SIG-M5 (cell line): ENCODE data around the gene ADAMTS13.
"Not testable (repeated sequence)": the region's sequence is repeated elsewhere in the genome, so short reads cannot be mapped to it uniquely, and the experiment has no call there.

Experiments used
- DNase-seq: peaks from one replicate; lab custom pipeline; 2025; lab: John Stamatoyannopoulos, UW

ADAMTS13 gene

GRCh38 chr9:133421615-133422542, at the start of gene ADAMTS13:
Gene ADAMTS13, plus strand, starts transcription at chr9:133422367. Its CDS starts 77 bp downstream, at chr9:133422444.
- DNase-seq, result no peak

GRCh38 chr9:133374612-133375115, 47.5 kb upstream of the ADAMTS13 start:
- DNase-seq, result peak; percentile 64

- no peak for DNase-seq
Measured at GRCh38 chr9:133375116-133375723, 46.9 kb upstream of the ADAMTS13 start.

GRCh38 chr9:133375724-133376654, 46.2 kb upstream of the ADAMTS13 start, which contains the start of the genes STKLD1 and SURF4:
Gene STKLD1, plus strand, starts transcription at chr9:133376366. Its CDS starts 108 bp downstream, at chr9:133376474.
Gene SURF4, minus strand, starts transcription at chr9:133376060. Its CDS starts 91 bp downstream, at chr9:133375969.
- DNase-seq, result peak; percentile 62

- not testable (repeated sequence) for DNase-seq
Measured at GRCh38 chr9:133377280-133377679, 44.9 kb upstream of the ADAMTS13 start.

- DNase-seq, result no peak
Measured at GRCh38 chr9:133377721-133378216, 44.4 kb upstream of the ADAMTS13 start.

- no peak for DNase-seq
Measured at GRCh38 chr9:133378408-133378962, 43.7 kb upstream of the ADAMTS13 start.

- no peak for DNase-seq
Measured at GRCh38 chr9:133379153-133380086, 42.7 kb upstream of the ADAMTS13 start.

GRCh38 chr9:133380734-133381133, 41.4 kb upstream of the ADAMTS13 start:
- no peak for DNase-seq

- no peak for DNase-seq
Measured at GRCh38 chr9:133382507-133383141, 39.5 kb upstream of the ADAMTS13 start.

GRCh38 chr9:133383438-133383837, 38.7 kb upstream of the ADAMTS13 start:
- no peak for DNase-seq

- DNase-seq, result no peak
Measured at GRCh38 chr9:133384736-133385321, 37.3 kb upstream of the ADAMTS13 start.

- DNase-seq, result no peak
Measured at GRCh38 chr9:133385452-133385851, 36.7 kb upstream of the ADAMTS13 start.

- no peak for DNase-seq
Measured at GRCh38 chr9:133386338-133386737, 35.8 kb upstream of the ADAMTS13 start.

GRCh38 chr9:133387680-133388079, 34.5 kb upstream of the ADAMTS13 start:
- DNase-seq, result no peak

GRCh38 chr9:133389025-133389557, 33.1 kb upstream of the ADAMTS13 start:
- DNase-seq, result no peak

GRCh38 chr9:133389562-133389961, 32.6 kb upstream of the ADAMTS13 start:
- no peak for DNase-seq

- no peak for DNase-seq
Measured at GRCh38 chr9:133390713-133391112, 31.5 kb upstream of the ADAMTS13 start.

GRCh38 chr9:133391449-133391848, 30.7 kb upstream of the ADAMTS13 start:
- not testable (repeated sequence) for DNase-seq
